NCI-H446 treated with DMSO at 0.1 percent for 48 hours (cell line): ENCODE results near the gene PDCD1.
"Not testable (repeated sequence)": the region's sequence is repeated elsewhere in the genome, so short reads cannot be mapped to it uniquely, and the experiment has no call there.

Experiments used
- DNase-seq: peaks from one replicate; lab custom pipeline; 2025; lab: John Stamatoyannopoulos, UW

The PDCD1 gene

GRCh38 chr2:241800198-241800903 lies 58.3 kb downstream of the PDCD1 start:
- not testable (repeated sequence) for DNase-seq
